ENCODE results near the gene CD82.
"Not testable (repeated sequence)": the region's sequence is repeated elsewhere in the genome, so short reads cannot be mapped to it uniquely, and the experiment has no call there.

The CD82 gene

DNA sequence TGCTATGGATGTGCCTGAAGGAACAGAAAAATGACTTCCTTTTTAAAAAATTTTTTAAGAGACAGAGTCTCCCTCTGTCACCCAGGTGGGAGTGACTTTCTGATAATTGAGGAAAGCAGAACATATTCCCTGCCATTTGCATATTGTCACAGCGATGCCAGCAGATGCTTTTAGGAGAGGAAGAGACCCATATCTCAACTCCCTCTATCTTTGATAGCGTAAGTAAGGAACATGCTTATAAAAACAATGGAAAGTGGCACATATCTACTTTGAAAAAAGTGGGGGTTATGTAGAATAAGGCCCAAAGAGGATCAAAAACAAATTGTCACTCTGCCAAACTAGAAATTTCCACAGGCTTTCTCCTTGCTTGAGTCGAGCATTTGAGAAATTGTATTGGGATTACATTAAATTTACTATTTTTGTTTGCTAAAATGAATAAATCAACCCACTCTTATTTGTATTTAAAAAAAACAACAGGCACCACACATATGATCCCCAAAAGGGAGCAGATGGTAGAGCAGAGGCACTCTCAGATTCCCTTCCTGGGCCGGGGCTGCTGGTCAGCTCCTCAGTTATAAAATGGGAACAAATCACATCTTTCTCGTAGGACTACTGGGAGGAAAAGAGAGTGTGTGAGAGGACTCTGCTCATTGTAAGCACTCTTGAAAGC lies 92.5 kb downstream of the CD82 start:
- CTCF ChIA-PET = interaction anchor here (0.7 to 1.5 kb wide), 6 partner anchors 11 to 254 kb away, joined by 3 to 4 read pairs (median 3); no protein-coding TSS in a partner anchor
- POLR2A ChIA-PET = no interaction called here
- no peak for TF ChIP-seq CTCF (IDR thresholded peaks at IDR 0.05; ENCODE audit: insufficient read depth, low read length, missing control alignments)
- no peak overlapping the region for H3K4me3 ChIP-seq (ENCODE audit: low read depth, low read length)
- DNase-seq (ENCODE audit: low read depth, low spot score) = no peak

DNA sequence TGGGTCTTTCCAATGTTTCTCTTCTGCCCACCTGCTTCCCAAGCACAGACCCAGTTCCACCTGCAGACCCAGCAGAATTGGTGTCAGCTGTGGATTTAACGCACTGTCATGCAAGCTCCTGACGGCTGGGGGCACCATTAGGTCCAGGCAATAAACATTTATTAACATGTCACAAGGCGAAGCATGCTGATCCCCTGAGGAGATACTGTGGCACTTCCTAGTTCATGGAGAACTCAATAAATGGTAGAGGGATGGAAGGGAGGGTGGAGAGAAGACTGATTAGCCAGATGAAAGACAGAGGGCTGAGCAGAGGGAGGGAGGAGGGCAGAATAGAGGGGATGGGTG lies 93.0 kb downstream of the CD82 start:
- CTCF ChIA-PET = interaction anchor here (0.7 to 1.3 kb wide), 4 partner anchors 81 to 253 kb away, joined by 3 to 4 read pairs (median 4); no protein-coding TSS in a partner anchor
- DNase-seq (ENCODE audit: low read depth, low spot score) = no peak
- peak; percentile 32 for TF ChIP-seq CTCF (IDR thresholded peaks at IDR 0.05; ENCODE audit: insufficient read depth, low read length, missing control alignments)
- POLR2A ChIA-PET = no interaction called here
- H3K4me3 ChIP-seq (ENCODE audit: low read depth, low read length) = no peak overlapping the region

GRCh38 chr11:44659641-44660040 lies 94.2 kb downstream of the CD82 start:
- DNase-seq (ENCODE audit: low read depth, low spot score) = no peak
- no peak for TF ChIP-seq CTCF (IDR thresholded peaks at IDR 0.05; ENCODE audit: insufficient read depth, low read length, missing control alignments)
- ChIA-PET POLR2A (no interaction called here), CTCF (interaction anchor here (1.0 to 2.1 kb wide), 2 partner anchors 236 to 266 kb away, joined by 4 to 6 read pairs; no protein-coding TSS in a partner anchor)
- H3K4me3 ChIP-seq (ENCODE audit: low read depth, low read length) = no peak overlapping the region

- DNase-seq (ENCODE audit: low read depth, low spot score); H3K4me3 ChIP-seq (ENCODE audit: low read depth, low read length); POLR2A ChIA-PET: not testable (repeated sequence)
- CTCF ChIA-PET = interaction anchor here (1.4 to 2.1 kb wide), 2 partner anchors 236 to 265 kb away, joined by 3 to 6 read pairs; no protein-coding TSS in a partner anchor
Measured at GRCh38 chr11:44660535-44660934, 95.1 kb downstream of the CD82 start.

DNA sequence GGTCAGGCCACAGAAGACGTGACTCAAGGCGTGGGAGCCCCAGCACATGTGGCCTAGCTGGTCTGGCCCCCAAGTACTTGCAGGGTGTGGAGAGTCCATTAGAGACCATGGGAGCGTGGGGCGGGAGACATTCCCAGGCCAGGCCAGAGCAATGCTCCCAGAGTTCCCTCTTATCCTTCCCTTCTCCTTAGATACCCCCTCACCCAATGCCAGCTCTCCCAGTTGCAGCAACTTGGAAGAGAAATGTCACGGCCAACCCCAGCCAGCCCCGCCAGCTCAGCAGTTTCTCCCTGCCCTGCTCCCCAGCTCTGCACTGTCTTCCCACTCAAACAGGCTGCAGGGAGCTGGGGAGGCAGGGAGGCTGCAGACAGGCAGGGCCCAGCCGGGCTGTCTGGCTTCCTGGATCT lies 95.9 kb downstream of the CD82 start:
- CTCF ChIA-PET = interaction anchor here (1.4 to 2.1 kb wide), 2 partner anchors 235 to 265 kb away, joined by 3 to 6 read pairs; no protein-coding TSS in a partner anchor
- POLR2A ChIA-PET = no interaction called here
- DNase-seq (ENCODE audit: low read depth, low spot score) = no peak
- no peak overlapping the region for H3K4me3 ChIP-seq (ENCODE audit: low read depth, low read length)
- no peak for TF ChIP-seq CTCF (IDR thresholded peaks at IDR 0.05; ENCODE audit: insufficient read depth, low read length, missing control alignments)
